HEK293 (cell line): ENCODE data around the gene PRKCE.

Experiments
- CTCF ChIA-PET: fragments of 350-600 bp; formaldehyde crosslinking; extraction: SDS; loops from one replicate; lab custom pipeline; 2021; ENCODE audit warnings: antibody characterized with exemption; lab: Yijun Ruan, JAX
- POLR2A ChIA-PET: fragments of 300-600 bp; formaldehyde crosslinking; extraction: SDS; loops from one replicate; lab custom pipeline; 2020; ENCODE audit warnings: antibody characterized with exemption, inconsistent platforms; lab: Yijun Ruan, JAX
- H3K27ac ChIP-seq: fragments of 200-500 bp; sonication (Bioruptor generic); 2 replicates; pipeline ENCODE4 v1.5.1; 2014; ENCODE audit warnings: low read depth, low read length, control low read depth, inconsistent platforms; ENCODE audit errors: extremely low read depth
- H3K36me3 ChIP-seq, 2 experiments: fragments of 200-500 bp in 1 of 2; sonication (Bioruptor generic) in 1 of 2; 1 replicate in 1 of 2; 2 replicates in 1 of 2; pipeline ENCODE4 v1.5.1; 2014 to 2017; ENCODE audit warnings: inconsistent platforms in 2 of 2, low read length in 2 of 2; ENCODE audit not compliant: control insufficient read depth in 2 of 2, insufficient read depth in 1 of 2
- H3K4me1 ChIP-seq: fragments of 200-500 bp; sonication (Bioruptor generic); 2 replicates; pipeline ENCODE4 v1.5.1; 2014; ENCODE audit warnings: mild to moderate bottlenecking, low read length, inconsistent platforms; ENCODE audit not compliant: control insufficient read depth, insufficient read depth
- H3K4me3 ChIP-seq: 2 replicates; pipeline ENCODE4 v1.5.1; 2011; ENCODE audit warnings: low read depth, mild to moderate bottlenecking, control low read depth, low read length, moderate library complexity
- H3K9me3 ChIP-seq: fragments of 200-500 bp; sonication (Bioruptor generic); 2 replicates; pipeline ENCODE4 v1.5.1; 2014; ENCODE audit warnings: low read depth, low read length, inconsistent platforms; ENCODE audit not compliant: control insufficient read depth, insufficient read depth
- GLI2 ChIP-seq: fragments of 450-650 bp; formaldehyde crosslinking; IDR thresholded peaks from 2 replicates; pipeline ENCODE4; 2017; ENCODE audit warnings: missing biosample characterization, missing genetic modification characterization, low read depth, borderline replicate concordance
- MZF1 ChIP-seq: fragments of 450-650 bp; formaldehyde crosslinking; IDR thresholded peaks from 2 replicates; pipeline ENCODE4 v1.5.1; 2017; ENCODE audit warnings: missing biosample characterization, missing genetic modification characterization, borderline replicate concordance
- REPIN1 ChIP-seq: fragments of 450-650 bp; formaldehyde crosslinking; IDR thresholded peaks from 2 replicates; pipeline ENCODE4 v1.5.1; 2017; ENCODE audit warnings: missing biosample characterization, missing genetic modification characterization, low read depth
- SCRT1 ChIP-seq: fragments of 450-650 bp; formaldehyde crosslinking; IDR thresholded peaks from 2 replicates; pipeline ENCODE4 v1.5.1; 2016; ENCODE audit warnings: missing biosample characterization, missing genetic modification characterization, borderline replicate concordance
- SP7 ChIP-seq: fragments of 450-650 bp; formaldehyde crosslinking; IDR thresholded peaks from 2 replicates; pipeline ENCODE4 v1.5.1; 2016; ENCODE audit warnings: missing biosample characterization, missing genetic modification characterization
- WT1 ChIP-seq: fragments of 450-650 bp; formaldehyde crosslinking; IDR thresholded peaks from 2 replicates; pipeline ENCODE4 v1.5.1; 2016; ENCODE audit warnings: missing biosample characterization, missing genetic modification characterization
- ZBTB1 ChIP-seq: fragments of 450-650 bp; formaldehyde crosslinking; IDR thresholded peaks from 2 replicates; pipeline ENCODE4 v1.5.1; 2016; ENCODE audit warnings: missing biosample characterization, missing genetic modification characterization
- ZBTB7A ChIP-seq: fragments of 450-650 bp; formaldehyde crosslinking; IDR thresholded peaks from 2 replicates; pipeline ENCODE4 v1.5.1; 2016; ENCODE audit warnings: low read depth, missing biosample characterization, missing genetic modification characterization
- ZIC2 ChIP-seq: fragments of 450-650 bp; formaldehyde crosslinking; IDR thresholded peaks from 2 replicates; pipeline ENCODE4 v1.5.1; 2016; ENCODE audit warnings: missing biosample characterization, missing genetic modification characterization
- ZNF157 ChIP-seq: fragments of 450-650 bp; formaldehyde crosslinking; IDR thresholded peaks from 2 replicates; pipeline ENCODE4 v1.5.1; 2016; ENCODE audit warnings: missing biosample characterization, missing genetic modification characterization
- ZNF184 ChIP-seq: fragments of 450-650 bp; IDR thresholded peaks from 2 replicates; pipeline ENCODE4 v1.5.1; 2018; ENCODE audit warnings: missing biosample characterization, mild to moderate bottlenecking, missing genetic modification characterization
- ZNF2 ChIP-seq: fragments of 450-650 bp; formaldehyde crosslinking; IDR thresholded peaks from 2 replicates; pipeline ENCODE4 v1.5.1; 2016; ENCODE audit warnings: missing biosample characterization, missing genetic modification characterization
- ZNF341 ChIP-seq: fragments of 450-650 bp; formaldehyde crosslinking; IDR thresholded peaks from 2 replicates; pipeline ENCODE4; 2016; ENCODE audit warnings: low read depth, missing biosample characterization, missing genetic modification characterization
- ZNF501 ChIP-seq: fragments of 450-650 bp; formaldehyde crosslinking; IDR thresholded peaks from 2 replicates; pipeline ENCODE4 v1.5.1; 2016; ENCODE audit warnings: missing biosample characterization, missing genetic modification characterization
- ZNF514 ChIP-seq: fragments of 450-650 bp; formaldehyde crosslinking; IDR thresholded peaks from 2 replicates; pipeline ENCODE4 v1.5.1; 2016; ENCODE audit warnings: missing biosample characterization, missing genetic modification characterization
- ZNF549 ChIP-seq: fragments of 450-650 bp; IDR thresholded peaks from 2 replicates; pipeline ENCODE4 v1.5.1; 2018; ENCODE audit warnings: missing biosample characterization, missing genetic modification characterization, mild to moderate bottlenecking, inconsistent platforms, moderate library complexity
- ZNF558 ChIP-seq: fragments of 450-650 bp; formaldehyde crosslinking; IDR thresholded peaks from 2 replicates; pipeline ENCODE4 v1.5.1; 2016; ENCODE audit warnings: missing biosample characterization, missing genetic modification characterization
- ZNF585B ChIP-seq: fragments of 450-650 bp; formaldehyde crosslinking; IDR thresholded peaks from 2 replicates; pipeline ENCODE4 v1.5.1; 2016; ENCODE audit warnings: missing biosample characterization, missing genetic modification characterization
- ZNF624 ChIP-seq: fragments of 450-650 bp; formaldehyde crosslinking; IDR thresholded peaks from 2 replicates; pipeline ENCODE4 v1.5.1; 2017; ENCODE audit warnings: missing biosample characterization, missing genetic modification characterization
- ZNF654 ChIP-seq: fragments of 450-650 bp; formaldehyde crosslinking; IDR thresholded peaks from 2 replicates; pipeline ENCODE4 v1.5.1; 2016; ENCODE audit warnings: low read depth, missing biosample characterization, missing genetic modification characterization
- ZNF664 ChIP-seq: fragments of 450-650 bp; formaldehyde crosslinking; IDR thresholded peaks from 2 replicates; pipeline ENCODE4 v1.5.1; 2016; ENCODE audit warnings: missing biosample characterization, missing genetic modification characterization
- ZNF830 ChIP-seq: fragments of 450-650 bp; IDR thresholded peaks from 2 replicates; pipeline ENCODE4 v1.5.0; 2018; ENCODE audit warnings: missing biosample characterization, missing genetic modification characterization, low read depth, mild to moderate bottlenecking, moderate library complexity
- ZNF837 ChIP-seq: fragments of 450-650 bp; formaldehyde crosslinking; IDR thresholded peaks from 2 replicates; pipeline ENCODE4 v1.5.1; 2016; ENCODE audit warnings: missing biosample characterization, missing genetic modification characterization
- ZSCAN16 ChIP-seq: fragments of 450-650 bp; formaldehyde crosslinking; IDR thresholded peaks from 2 replicates; pipeline ENCODE4 v1.5.1; 2016; ENCODE audit warnings: missing biosample characterization, missing genetic modification characterization
- TF ChIP-seq, protein P1 (sequence below): fragments of 450-650 bp; formaldehyde crosslinking; IDR thresholded peaks from 2 replicates; pipeline ENCODE4 v1.5.1; 2016; ENCODE audit warnings: missing biosample characterization, missing genetic modification characterization
- TF ChIP-seq, protein P2 (sequence below): fragments of 450-650 bp; formaldehyde crosslinking; IDR thresholded peaks from 2 replicates; pipeline ENCODE4 v1.5.1; 2016; ENCODE audit warnings: missing biosample characterization, missing genetic modification characterization, low read depth
- TF ChIP-seq, protein P3 (sequence below): fragments of 450-650 bp; formaldehyde crosslinking; IDR thresholded peaks from 2 replicates; pipeline ENCODE4 v1.5.1; 2016; ENCODE audit warnings: missing biosample characterization, missing genetic modification characterization, low read depth
- TF ChIP-seq, protein P4 (sequence below): sonication (generic); formaldehyde crosslinking; IDR thresholded peaks from 2 replicates; pipeline ENCODE4 v1.8.1; 2022; ENCODE audit warnings: mild to moderate bottlenecking, moderate library complexity, missing genetic modification reagents
- TF ChIP-seq, protein P5 (sequence below): fragments of 450-650 bp; formaldehyde crosslinking; IDR thresholded peaks from 2 replicates; pipeline ENCODE4; 2016; ENCODE audit warnings: missing biosample characterization, missing genetic modification characterization

PRKCE gene

DNA sequence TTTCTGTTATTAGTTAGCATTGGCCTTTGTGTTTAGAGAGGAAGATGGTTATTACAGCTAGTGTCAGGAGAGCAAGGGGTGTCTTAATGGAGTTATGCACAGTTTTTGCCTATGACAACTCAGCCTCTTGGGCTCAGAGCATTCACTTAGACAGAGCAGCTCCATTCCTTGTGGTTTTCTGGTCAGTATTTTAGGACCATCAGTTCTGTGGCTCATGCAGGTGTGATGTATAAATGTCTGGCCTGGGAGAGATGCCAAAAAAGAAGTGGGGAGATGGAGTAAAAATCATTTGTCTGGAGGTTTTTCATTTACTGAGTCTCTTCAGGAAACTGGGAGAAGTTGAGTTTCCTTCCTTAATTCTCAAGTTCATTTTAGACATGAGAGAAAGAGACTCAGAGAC is 79.7 kb downstream of the PRKCE start (continued):
- no peak for TF ChIP-seq ZNF184
- TF ChIP-seq ZNF2 (tag by site-specific recombination) = no peak
- TF ChIP-seq, protein P1, sequence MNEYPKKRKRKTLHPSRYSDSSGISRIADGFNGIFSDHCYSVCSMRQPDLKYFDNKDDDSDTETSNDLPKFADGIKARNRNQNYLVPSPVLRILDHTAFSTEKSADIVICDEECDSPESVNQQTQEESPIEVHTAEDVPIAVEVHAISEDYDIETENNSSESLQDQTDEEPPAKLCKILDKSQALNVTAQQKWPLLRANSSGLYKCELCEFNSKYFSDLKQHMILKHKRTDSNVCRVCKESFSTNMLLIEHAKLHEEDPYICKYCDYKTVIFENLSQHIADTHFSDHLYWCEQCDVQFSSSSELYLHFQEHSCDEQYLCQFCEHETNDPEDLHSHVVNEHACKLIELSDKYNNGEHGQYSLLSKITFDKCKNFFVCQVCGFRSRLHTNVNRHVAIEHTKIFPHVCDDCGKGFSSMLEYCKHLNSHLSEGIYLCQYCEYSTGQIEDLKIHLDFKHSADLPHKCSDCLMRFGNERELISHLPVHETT (tag by site-specific recombination) = no peak
- no peak for TF ChIP-seq SP7 (tag by site-specific recombination)
- no peak for TF ChIP-seq SCRT1 (tag by site-specific recombination)
- TF ChIP-seq ZNF654 (tag by site-specific recombination) = no peak
- TF ChIP-seq ZNF585B (tag by site-specific recombination) = no peak
- TF ChIP-seq, all 188 proteins: peak for 0

DNA sequence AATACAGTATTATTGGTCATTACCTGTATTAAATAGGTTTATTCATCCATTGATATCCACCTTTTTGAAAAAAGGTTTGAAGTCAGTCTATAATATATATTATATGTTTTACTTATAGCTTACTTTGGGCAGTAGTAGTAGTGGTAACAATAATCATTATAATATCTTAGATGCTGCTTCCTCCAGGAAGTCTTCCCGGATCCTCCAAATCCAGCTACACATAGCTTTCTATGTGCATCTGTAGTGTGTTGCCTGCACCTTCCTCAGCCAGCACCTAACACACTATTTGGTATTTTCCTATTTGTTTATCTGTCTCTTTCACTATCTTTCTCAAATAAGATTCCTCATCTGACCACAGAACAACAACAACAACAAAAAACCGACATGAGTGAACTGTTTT is 81.0 kb downstream of the PRKCE start:
- no peak for TF ChIP-seq ZNF664 (tag by site-specific recombination)
- TF ChIP-seq ZNF837 (tag by site-specific recombination) = no peak
- TF ChIP-seq MZF1 = no peak
- no peak for TF ChIP-seq ZNF830 (tag by site-specific recombination)
- no peak for TF ChIP-seq WT1 (tag by site-specific recombination)
- TF ChIP-seq ZNF549 (tag by site-specific recombination) = no peak
- no peak for TF ChIP-seq ZNF341 (tag by site-specific recombination)
- no peak for TF ChIP-seq ZNF2 (tag by site-specific recombination)
- no peak for TF ChIP-seq ZNF624 (tag by site-specific recombination)
- TF ChIP-seq, protein P2, sequence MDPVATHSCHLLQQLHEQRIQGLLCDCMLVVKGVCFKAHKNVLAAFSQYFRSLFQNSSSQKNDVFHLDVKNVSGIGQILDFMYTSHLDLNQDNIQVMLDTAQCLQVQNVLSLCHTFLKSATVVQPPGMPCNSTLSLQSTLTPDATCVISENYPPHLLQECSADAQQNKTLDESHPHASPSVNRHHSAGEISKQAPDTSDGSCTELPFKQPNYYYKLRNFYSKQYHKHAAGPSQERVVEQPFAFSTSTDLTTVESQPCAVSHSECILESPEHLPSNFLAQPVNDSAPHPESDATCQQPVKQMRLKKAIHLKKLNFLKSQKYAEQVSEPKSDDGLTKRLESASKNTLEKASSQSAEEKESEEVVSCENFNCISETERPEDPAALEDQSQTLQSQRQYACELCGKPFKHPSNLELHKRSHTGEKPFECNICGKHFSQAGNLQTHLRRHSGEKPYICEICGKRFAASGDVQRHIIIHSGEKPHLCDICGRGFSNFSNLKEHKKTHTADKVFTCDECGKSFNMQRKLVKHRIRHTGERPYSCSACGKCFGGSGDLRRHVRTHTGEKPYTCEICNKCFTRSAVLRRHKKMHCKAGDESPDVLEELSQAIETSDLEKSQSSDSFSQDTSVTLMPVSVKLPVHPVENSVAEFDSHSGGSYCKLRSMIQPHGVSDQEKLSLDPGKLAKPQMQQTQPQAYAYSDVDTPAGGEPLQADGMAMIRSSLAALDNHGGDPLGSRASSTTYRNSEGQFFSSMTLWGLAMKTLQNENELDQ = no peak
- TF ChIP-seq ZNF501 = no peak
- Histone ChIP-seq H3K4me3 (no peak overlapping the region), H3K27ac (no peak overlapping the region), H3K4me1 (no peaks in the 10 kb centered on the region), H3K9me3 (no peaks in the 10 kb centered on the region), H3K36me3 (no peaks in the 10 kb centered on the region)
- ChIA-PET POLR2A (no interaction called here), CTCF (interaction anchor here (1.9 kb wide), 1 partner anchor 10 kb away, joined by 4 read pairs; no protein-coding TSS in a partner anchor)

DNA sequence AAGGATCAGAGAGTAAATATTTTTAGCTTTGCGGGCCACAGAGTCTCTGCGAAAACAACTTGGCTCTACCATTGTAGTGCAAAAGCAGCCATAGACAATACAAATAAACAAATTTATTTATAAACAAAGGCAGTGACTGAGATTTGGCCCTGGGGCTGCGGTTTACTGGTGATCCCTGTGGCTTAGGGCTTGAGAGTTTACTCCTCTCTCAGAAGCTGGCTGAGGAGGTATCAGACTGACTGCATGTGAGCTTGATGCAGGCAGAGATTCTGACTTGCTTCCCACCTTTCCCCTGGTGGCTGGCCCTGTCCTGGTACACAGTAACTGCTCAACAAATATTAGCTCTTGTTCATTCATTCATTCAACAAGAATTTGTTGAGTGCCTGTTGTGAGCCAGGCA is 81.5 kb downstream of the PRKCE start:
- POLR2A ChIA-PET = no interaction called here
- Histone ChIP-seq H3K4me3 (no peak overlapping the region), H3K4me1 (no peaks in the 10 kb centered on the region), H3K9me3 (no peaks in the 10 kb centered on the region), H3K27ac (no peak overlapping the region), H3K36me3 (no peaks in the 10 kb centered on the region)
- CTCF ChIA-PET = interaction anchor here (1.9 kb wide), 1 partner anchor 9 kb away, joined by 4 read pairs; no protein-coding TSS in a partner anchor
- no peak for TF ChIP-seq ZIC2 (tag by site-specific recombination)
- TF ChIP-seq ZBTB1 (tag by site-specific recombination) = no peak
- no peak for TF ChIP-seq GLI2
- TF ChIP-seq ZNF514 (tag by site-specific recombination) = no peak
- TF ChIP-seq, protein P3, sequence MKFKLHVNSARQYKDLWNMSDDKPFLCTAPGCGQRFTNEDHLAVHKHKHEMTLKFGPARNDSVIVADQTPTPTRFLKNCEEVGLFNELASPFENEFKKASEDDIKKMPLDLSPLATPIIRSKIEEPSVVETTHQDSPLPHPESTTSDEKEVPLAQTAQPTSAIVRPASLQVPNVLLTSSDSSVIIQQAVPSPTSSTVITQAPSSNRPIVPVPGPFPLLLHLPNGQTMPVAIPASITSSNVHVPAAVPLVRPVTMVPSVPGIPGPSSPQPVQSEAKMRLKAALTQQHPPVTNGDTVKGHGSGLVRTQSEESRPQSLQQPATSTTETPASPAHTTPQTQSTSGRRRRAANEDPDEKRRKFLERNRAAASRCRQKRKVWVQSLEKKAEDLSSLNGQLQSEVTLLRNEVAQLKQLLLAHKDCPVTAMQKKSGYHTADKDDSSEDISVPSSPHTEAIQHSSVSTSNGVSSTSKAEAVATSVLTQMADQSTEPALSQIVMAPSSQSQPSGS (tag by site-specific recombination) = no peak
- no peak for TF ChIP-seq REPIN1 (tag by site-specific recombination)
- no peak for TF ChIP-seq ZBTB7A
- no peak for TF ChIP-seq ZNF184
- TF ChIP-seq, protein P4, sequence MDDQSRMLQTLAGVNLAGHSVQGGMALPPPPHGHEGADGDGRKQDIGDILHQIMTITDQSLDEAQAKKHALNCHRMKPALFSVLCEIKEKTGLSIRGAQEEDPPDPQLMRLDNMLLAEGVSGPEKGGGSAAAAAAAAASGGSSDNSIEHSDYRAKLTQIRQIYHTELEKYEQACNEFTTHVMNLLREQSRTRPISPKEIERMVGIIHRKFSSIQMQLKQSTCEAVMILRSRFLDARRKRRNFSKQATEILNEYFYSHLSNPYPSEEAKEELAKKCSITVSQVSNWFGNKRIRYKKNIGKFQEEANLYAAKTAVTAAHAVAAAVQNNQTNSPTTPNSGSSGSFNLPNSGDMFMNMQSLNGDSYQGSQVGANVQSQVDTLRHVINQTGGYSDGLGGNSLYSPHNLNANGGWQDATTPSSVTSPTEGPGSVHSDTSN (CRISPR knock-in tag) = no peak
- no peak for TF ChIP-seq ZNF157 (tag by site-specific recombination)
- no peak for TF ChIP-seq ZNF837 (tag by site-specific recombination)
- TF ChIP-seq ZNF558 (tag by site-specific recombination) = no peak
- TF ChIP-seq, protein P5, sequence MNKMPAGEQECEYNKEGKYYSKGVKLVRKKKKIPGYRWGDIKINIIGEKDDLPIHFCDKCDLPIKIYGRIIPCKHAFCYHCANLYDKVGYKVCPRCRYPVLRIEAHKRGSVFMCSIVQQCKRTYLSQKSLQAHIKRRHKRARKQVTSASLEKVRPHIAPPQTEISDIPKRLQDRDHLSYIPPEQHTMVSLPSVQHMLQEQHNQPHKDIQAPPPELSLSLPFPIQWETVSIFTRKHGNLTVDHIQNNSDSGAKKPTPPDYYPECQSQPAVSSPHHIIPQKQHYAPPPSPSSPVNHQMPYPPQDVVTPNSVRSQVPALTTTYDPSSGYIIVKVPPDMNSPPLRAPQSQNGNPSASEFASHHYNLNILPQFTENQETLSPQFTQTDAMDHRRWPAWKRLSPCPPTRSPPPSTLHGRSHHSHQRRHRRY (tag by site-specific recombination) = no peak
- no peak for TF ChIP-seq ZSCAN16 (tag by site-specific recombination)
